HTERT RPE-1 (cell line): ENCODE measurements around the gene SRP72.

Experiments
- in situ Hi-C: fragments of 300-500 bp; cut with MboI; formaldehyde crosslinking; loops from 4 replicates; pipeline ENCODE4 v1.14.3; 2020; ENCODE audit warnings: low sequenced_read_pairs

SRP72 gene

DNA sequence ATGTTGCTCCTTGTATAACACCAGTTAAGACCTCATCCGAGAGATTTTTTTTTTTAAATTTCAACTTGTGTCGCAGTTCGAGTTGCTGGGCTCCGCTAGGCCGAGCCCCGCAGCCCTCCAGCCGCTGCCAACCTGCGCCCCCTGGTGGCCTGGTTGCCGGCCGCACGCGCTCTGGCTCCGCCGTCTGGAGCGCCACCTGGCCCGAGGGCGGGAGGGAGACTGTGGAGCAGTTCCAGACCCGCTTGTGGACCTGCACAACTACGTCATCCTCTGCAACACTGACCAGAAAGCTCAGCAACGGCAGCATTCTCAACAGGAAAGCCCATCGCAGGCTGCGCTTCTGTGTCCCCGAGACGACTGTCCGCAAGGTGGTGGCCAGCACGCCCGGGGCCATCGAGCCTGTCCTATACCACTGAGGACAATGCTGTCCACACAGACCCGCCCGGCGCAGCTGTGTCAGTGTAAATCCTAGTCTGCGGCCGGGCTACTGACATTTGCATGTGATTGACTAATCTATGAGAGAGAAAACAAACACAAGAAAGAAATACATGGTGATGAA, 77.2 kb downstream of the SRP72 start:
- in situ Hi-C loops: no loop called here

DNA sequence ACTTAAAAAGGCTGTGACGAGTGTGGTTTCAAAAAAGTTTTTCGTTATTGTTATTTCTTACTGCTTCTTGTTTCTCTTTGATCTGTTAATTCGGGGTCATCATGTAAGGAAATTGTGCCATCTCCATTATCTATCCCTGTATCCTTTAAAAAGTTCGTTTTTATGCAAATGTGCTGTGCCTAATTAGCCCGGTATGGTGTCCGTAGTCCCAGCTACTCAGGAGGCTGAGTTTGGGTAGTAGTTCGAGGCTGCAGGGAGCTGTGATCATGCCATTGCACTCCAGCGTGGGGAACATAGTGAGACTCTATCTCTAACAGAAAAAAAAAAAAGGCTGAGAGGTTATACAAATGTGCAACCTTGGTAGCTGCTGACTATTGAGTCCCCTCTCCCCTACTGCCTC, 83.2 kb downstream of the SRP72 start:
- in situ Hi-C loops: no loop called here

DNA sequence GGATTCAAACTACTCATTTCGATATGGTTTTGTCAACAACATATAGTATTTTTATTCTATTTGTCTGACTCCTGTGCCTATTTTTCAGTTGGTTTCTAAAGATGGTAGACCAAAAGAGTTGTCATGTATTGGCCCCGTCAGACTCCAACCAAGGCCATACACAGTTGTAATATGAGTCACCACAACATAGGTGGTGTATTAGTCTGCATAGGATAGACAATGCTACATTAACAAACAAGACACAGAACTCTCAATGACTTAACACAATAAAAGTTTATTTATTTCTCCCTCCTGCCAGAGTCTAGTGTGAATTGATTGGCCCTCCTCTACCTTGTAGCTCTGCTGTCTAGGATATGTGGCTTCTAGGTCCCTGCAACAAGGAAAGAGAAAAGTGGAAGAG, 84.1 kb downstream of the SRP72 start:
- in situ Hi-C loops: no loop called here

DNA sequence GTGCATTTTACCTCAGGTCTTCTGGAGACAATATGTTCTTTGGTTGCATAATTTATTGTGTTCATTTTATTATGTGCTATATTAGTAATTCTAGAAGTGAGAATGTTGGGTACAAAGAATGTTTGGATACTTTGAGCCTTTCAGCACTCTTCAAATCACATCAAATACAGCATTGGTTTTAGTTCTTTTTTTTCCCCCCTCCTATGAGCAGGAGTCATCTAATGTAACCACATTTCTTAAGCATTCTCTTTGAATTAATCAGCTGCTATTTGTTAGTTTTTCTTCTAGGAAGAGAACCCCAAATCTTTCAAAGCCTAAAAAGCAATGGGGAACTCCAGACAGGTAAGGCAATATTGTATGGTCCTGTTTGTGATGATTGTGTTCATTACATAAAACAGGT, 84.9 kb downstream of the SRP72 start:
- in situ Hi-C loops: no loop called here
